HCT116 (cell line): ENCODE data around the gene USP47. TPM values are rescaled to one million over a fixed set of nuclear protein-coding genes. Genes with fewer than 3 reads are reported as not detected.

ENCODE experiments used
- ATAC-seq: fragments of 200-7000 bp; cut with Tn5 transposase; 2 replicates; pipeline ENCODE4 v1.9.1; 2020; ENCODE audit warnings: mild to moderate bottlenecking, moderate library complexity
- BruUV-seq: library from RNA; stranded (reverse); fragments of 400-500 nt; replicated peaks from 2 replicates; lab custom pipeline; 2021; lab: Mats Ljungman, UMichigan
- CTCF ChIA-PET: fragments of 300-600 bp; sonication (Branson Sonifier 250); formaldehyde crosslinking; loops from one replicate; lab custom pipeline; 2021; ENCODE audit warnings: antibody characterized with exemption; lab: Charles Lee
- POLR2A ChIA-PET: fragments of 300-600, 350-600 bp; sonication (Branson Sonifier 250); formaldehyde crosslinking; loops from one replicate; lab custom pipeline; 2021; ENCODE audit warnings: antibody characterized with exemption; lab: Charles Lee
- RAD21 ChIA-PET, 2 experiments: fragments of 300-600 bp; sonication (Branson Sonifier 250); formaldehyde crosslinking; loops; one replicate each; lab custom pipeline; 2023; ENCODE audit warnings: low total read pairs in 2 of 2; ENCODE audit not compliant: uncharacterized antibody in 2 of 2, unreplicated experiment in 2 of 2, low non-redundant PET in 1 of 2; lab: Charles Lee
- DNase-seq: peaks from one replicate; pipeline ENCODE4 v3.0.0-alpha.2; 2010; ENCODE audit warnings: low read depth, low spot score
- H2AFZ ChIP-seq: fragments of 200-600 bp; shearing (Covaris generic), sonication (generic); 2 replicates; pipeline ENCODE4 v1.6.1; 2017; ENCODE audit warnings: low read depth, mixed run types, mixed read lengths, antibody characterized with exemption, low read length; ENCODE audit not compliant: poor library complexity, severe bottlenecking
- H3K27ac ChIP-seq: 2 replicates; pipeline ENCODE4 v1.5.1; 2012; ENCODE audit warnings: low read depth, low read length
- H3K27me3 ChIP-seq: fragments of 200-600 bp; sonication (generic); 2 replicates; pipeline ENCODE4 v1.6.1; 2016; ENCODE audit warnings: mixed run types, low read length, mixed read lengths; ENCODE audit not compliant: insufficient read depth
- H3K36me3 ChIP-seq, 2 experiments: fragments of 200-500 bp in 1 of 2; fragments of 200-600 bp in 1 of 2; sonication (Bioruptor generic) in 1 of 2; sonication (generic) in 1 of 2; 2 replicates each; pipeline versions ENCODE4 v1.5.1 to v1.6.1; 2014 to 2016; ENCODE audit warnings: low read length in 2 of 2, inconsistent platforms in 1 of 2, mixed read lengths in 1 of 2, mixed run types in 1 of 2; ENCODE audit not compliant: insufficient read depth in 2 of 2, control insufficient read depth in 1 of 2
- H3K4me1 ChIP-seq, 2 experiments: fragments of 200-600 bp in 1 of 2; sonication (generic) in 1 of 2; 2 replicates each; pipeline versions ENCODE4 v1.5.1 to v1.6.1; 2012 to 2017; ENCODE audit warnings: low read length in 2 of 2, inconsistent platforms in 1 of 2, mild to moderate bottlenecking in 1 of 2, mixed read lengths in 1 of 2, mixed run types in 1 of 2, moderate library complexity in 1 of 2; ENCODE audit not compliant: insufficient read depth in 2 of 2, control insufficient read depth in 1 of 2
- H3K4me2 ChIP-seq: fragments of 200-600 bp; sonication (generic); 2 replicates; pipeline ENCODE4 v1.6.1; 2017; ENCODE audit warnings: mixed run types, low read length, mixed read lengths
- H3K4me3 ChIP-seq, 2 experiments: fragments of 200-600 bp in 1 of 2; sonication (generic) in 1 of 2; replicated peaks in 1 of 2; 2 replicates each; pipeline ENCODE4 v1.5.1; 2011 to 2016; ENCODE audit warnings: low read length in 2 of 2, control low read depth in 1 of 2, low read depth in 1 of 2, mild to moderate bottlenecking in 1 of 2, mixed read lengths in 1 of 2, mixed run types in 1 of 2
- H3K79me2 ChIP-seq: fragments of 200-600 bp; sonication (generic); 2 replicates; pipeline ENCODE4 v1.6.1; 2017; ENCODE audit warnings: mild to moderate bottlenecking, mixed run types, low read length, moderate library complexity, mixed read lengths; ENCODE audit not compliant: insufficient read depth
- H3K9ac ChIP-seq: fragments of 200-600 bp; sonication (generic); 2 replicates; pipeline ENCODE4 v1.6.1; 2016; ENCODE audit warnings: low read length, mixed read lengths
- H3K9me2 ChIP-seq: fragments of 200-600 bp; sonication (generic), shearing (Covaris generic); 2 replicates; pipeline ENCODE4 v1.6.1; 2017; ENCODE audit warnings: mixed run types, mild to moderate bottlenecking, moderate library complexity; ENCODE audit not compliant: insufficient read depth
- H3K9me3 ChIP-seq, 2 experiments: fragments of 200-500 bp in 1 of 2; fragments of 200-600 bp in 1 of 2; sonication (Bioruptor generic) in 1 of 2; sonication (generic) in 1 of 2; 2 replicates each; pipeline ENCODE4 v1.6.1; 2014 to 2017; ENCODE audit warnings: low read length in 2 of 2, mixed read lengths in 2 of 2, inconsistent platforms in 1 of 2, low read depth in 1 of 2, mild to moderate bottlenecking in 1 of 2, mixed run types in 1 of 2, moderate library complexity in 1 of 2; ENCODE audit not compliant: control insufficient read depth in 1 of 2, insufficient read depth in 1 of 2
- H4K20me1 ChIP-seq: fragments of 200-600 bp; sonication (generic), shearing (Covaris generic); 2 replicates; pipeline ENCODE4 v1.6.1; 2017; ENCODE audit warnings: mixed run types, mild to moderate bottlenecking, moderate library complexity; ENCODE audit not compliant: insufficient read depth
- CBX3 ChIP-seq: IDR thresholded peaks from 2 replicates; pipeline ENCODE4 v1.6.1; 2012; ENCODE audit warnings: low read depth
- CEBPB ChIP-seq: IDR thresholded peaks from 2 replicates; pipeline ENCODE4 v1.6.1; 2012; ENCODE audit warnings: low read depth
- EGR1 ChIP-seq: IDR thresholded peaks from 2 replicates; pipeline ENCODE4 v1.6.1; 2012; ENCODE audit warnings: low read depth
- ELF1 ChIP-seq: IDR thresholded peaks from 2 replicates; pipeline ENCODE4 v1.6.1; 2012; ENCODE audit warnings: low read depth, borderline replicate concordance
- EZH2 ChIP-seq: fragments of 200-600 bp; sonication (generic); IDR thresholded peaks from 2 replicates; pipeline ENCODE4 v1.6.1; 2017; ENCODE audit warnings: antibody characterized with exemption, mixed run types
- JUND ChIP-seq: IDR thresholded peaks from 2 replicates; pipeline ENCODE4 v1.6.1; 2012
- POLR2AphosphoS5 ChIP-seq: IDR thresholded peaks from 2 replicates; pipeline ENCODE4 v1.6.1; 2011; ENCODE audit warnings: mild to moderate bottlenecking, low read depth, low read length, moderate library complexity
- SP1 ChIP-seq: IDR thresholded peaks from 2 replicates; pipeline ENCODE4 v1.6.1; 2012; ENCODE audit warnings: low read depth
- SRF ChIP-seq: IDR thresholded peaks from 2 replicates; pipeline ENCODE4 v1.6.1; 2012; ENCODE audit warnings: low read depth
- YY1 ChIP-seq: IDR thresholded peaks from 2 replicates; pipeline ENCODE4 v1.6.1; 2011; ENCODE audit warnings: low read length, low read depth, moderate library complexity, mild to moderate bottlenecking; ENCODE audit not compliant: insufficient replicate concordance; ENCODE audit errors: extremely low read depth
- ZFX ChIP-seq: fragments of 450-650 bp; IDR thresholded peaks from 2 replicates; pipeline ENCODE4 v1.6.1; 2017
- ZNF274 ChIP-seq: fragments of 200-500 bp; sonication (Bioruptor generic); IDR thresholded peaks from 2 replicates; pipeline ENCODE4 v1.6.1; 2014; ENCODE audit warnings: mild to moderate bottlenecking, low read depth, low read length, inconsistent platforms
- intact Hi-C: fragments of 100-400 bp; cut with micrococcal nuclease; formaldehyde crosslinking; loops from 2 replicates; pipeline ENCODE4 v1.10.0; 2022
- total RNA-seq: library from RNA; stranded (reverse); gene quantifications from one replicate; pipeline ENCODE4 v1.2.1, GENCODE V29; 2021; ENCODE audit not compliant: unreplicated experiment
- TF ChIP-seq, protein P1 (sequence below): IDR thresholded peaks from 2 replicates; pipeline ENCODE4 v1.6.1; 2012
- TF ChIP-seq, protein P2 (sequence below): IDR thresholded peaks from 2 replicates; pipeline ENCODE4 v1.6.1; 2012
- TF ChIP-seq, protein P3 (sequence below): IDR thresholded peaks from 2 replicates; pipeline ENCODE4 v1.6.1; 2011; ENCODE audit warnings: mild to moderate bottlenecking, low read length, moderate library complexity; ENCODE audit not compliant: insufficient replicate concordance; ENCODE audit errors: extremely low read depth

The USP47 gene
- total RNA-seq, 1 experiment from 2014 or later = 18.9 TPM

DNA sequence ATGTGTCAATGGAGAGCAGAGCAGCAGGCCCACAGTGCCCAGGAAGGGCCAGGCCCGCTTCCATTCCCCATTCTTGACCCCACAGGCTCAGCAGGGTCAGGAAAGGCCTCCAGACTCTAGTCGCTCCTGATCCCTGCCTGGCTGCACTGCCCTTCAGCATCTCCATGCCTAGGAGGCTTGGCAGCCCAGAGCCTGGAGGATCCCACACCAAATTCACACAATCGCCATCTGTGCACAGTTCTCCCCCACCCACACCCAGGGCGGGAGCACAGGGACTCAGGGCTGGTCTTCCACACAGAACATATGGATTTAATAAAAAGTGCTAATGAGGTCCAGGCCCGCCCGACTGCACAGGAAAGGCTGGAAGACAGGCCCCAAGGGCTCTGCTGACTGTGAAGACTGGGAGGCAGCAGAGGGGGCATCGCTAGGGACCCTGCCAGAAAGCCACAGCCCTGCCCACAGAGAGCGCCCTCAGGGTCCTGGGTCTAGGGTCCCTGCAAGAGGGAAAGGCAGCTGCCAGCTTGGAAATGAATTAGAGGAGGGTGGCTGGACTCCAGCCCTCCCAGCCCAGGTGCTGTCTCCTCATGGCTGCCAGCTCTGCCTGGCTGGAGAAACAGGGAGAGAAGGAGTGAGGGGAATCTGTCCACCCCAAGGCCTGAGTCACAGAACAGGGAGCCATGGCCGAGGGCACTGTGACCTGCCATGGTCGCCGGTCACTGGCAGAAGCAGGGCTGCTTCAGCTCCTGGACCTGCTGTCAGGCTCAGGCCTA, 126.9 kb downstream of the USP47 start:
- Histone ChIP-seq H3K79me2 (no peaks in the 10 kb centered on the region), H4K20me1 (no peaks in the 10 kb centered on the region), H3K27me3 (no peaks in the 10 kb centered on the region), H3K9ac (no peak overlapping the region), H3K9me3 (no peaks in the 10 kb centered on the region), H3K36me3 (no peaks in the 10 kb centered on the region), H3K4me2 (no peak overlapping the region), H3K4me3 (no peak overlapping the region), H3K4me1 (peaks cover 0 to 7% of the 10 kb centered on the region in 2 experiments; a peak in 1 of 4 replicates), H3K9me2 (no peaks in the 10 kb centered on the region), H2AFZ (no peak overlapping the region), H3K27ac (no peak overlapping the region)
- no peak for DNase-seq
- ChIA-PET CTCF (no interaction called here), POLR2A (no interaction called here), RAD21 (no interaction called here)
- no TSS peak for BruUV-seq
- TF ChIP-seq, protein P1, sequence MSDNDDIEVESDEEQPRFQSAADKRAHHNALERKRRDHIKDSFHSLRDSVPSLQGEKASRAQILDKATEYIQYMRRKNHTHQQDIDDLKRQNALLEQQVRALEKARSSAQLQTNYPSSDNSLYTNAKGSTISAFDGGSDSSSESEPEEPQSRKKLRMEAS = no peak
- TF ChIP-seq, protein P2, sequence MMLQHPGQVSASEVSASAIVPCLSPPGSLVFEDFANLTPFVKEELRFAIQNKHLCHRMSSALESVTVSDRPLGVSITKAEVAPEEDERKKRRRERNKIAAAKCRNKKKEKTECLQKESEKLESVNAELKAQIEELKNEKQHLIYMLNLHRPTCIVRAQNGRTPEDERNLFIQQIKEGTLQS = no peak
- no peak for TF ChIP-seq POLR2AphosphoS5
- no peak for TF ChIP-seq SP1
- no peak for TF ChIP-seq SRF
- TF ChIP-seq, protein P3, sequence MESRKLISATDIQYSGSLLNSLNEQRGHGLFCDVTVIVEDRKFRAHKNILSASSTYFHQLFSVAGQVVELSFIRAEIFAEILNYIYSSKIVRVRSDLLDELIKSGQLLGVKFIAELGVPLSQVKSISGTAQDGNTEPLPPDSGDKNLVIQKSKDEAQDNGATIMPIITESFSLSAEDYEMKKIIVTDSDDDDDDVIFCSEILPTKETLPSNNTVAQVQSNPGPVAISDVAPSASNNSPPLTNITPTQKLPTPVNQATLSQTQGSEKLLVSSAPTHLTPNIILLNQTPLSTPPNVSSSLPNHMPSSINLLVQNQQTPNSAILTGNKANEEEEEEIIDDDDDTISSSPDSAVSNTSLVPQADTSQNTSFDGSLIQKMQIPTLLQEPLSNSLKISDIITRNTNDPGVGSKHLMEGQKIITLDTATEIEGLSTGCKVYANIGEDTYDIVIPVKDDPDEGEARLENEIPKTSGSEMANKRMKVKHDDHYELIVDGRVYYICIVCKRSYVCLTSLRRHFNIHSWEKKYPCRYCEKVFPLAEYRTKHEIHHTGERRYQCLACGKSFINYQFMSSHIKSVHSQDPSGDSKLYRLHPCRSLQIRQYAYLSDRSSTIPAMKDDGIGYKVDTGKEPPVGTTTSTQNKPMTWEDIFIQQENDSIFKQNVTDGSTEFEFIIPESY = no peak
- no peak for TF ChIP-seq CEBPB
- no peak for TF ChIP-seq JUND
- TF ChIP-seq EGR1 = no peak
- no peak for TF ChIP-seq ELF1
- no peak for TF ChIP-seq ZFX
- TF ChIP-seq ZNF274 = no peak
- no peak for TF ChIP-seq CBX3
- no peak for TF ChIP-seq YY1
- no peak for TF ChIP-seq EZH2
- no peak for ATAC-seq
- intact Hi-C loops = no loop called here
